ENCODE results near the gene SRGAP1. TPM values are rescaled to one million over a fixed set of nuclear protein-coding genes. Genes with fewer than 3 reads are reported as not detected.

Gene SRGAP1
- total and polyA plus RNA-seq, 2 donors from 2014 or later: 1.8 to 13.5 TPM

DNA sequence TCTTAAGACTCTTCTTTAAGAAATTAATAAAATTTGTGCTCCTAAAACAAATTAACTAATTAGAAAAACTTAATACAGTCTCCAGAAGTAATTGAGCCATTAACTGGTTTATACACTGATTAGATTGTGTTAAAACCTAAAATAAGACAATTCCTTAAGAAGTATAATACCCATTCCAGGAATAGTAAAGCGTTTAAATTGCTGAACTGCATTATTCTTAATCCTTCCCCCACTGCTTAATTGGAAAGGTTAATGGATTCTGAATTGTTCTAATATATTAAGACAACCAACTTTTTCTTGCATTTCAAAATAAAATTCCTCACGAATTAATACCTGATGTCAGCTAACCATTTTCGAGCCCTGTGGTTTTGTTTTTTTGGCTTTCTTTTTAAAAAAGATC is 249.2 kb downstream of the SRGAP1 start:
- peaks cover 0 to 4% (median 3%) of the 10 kb centered on the region in 3 donors for H3K4me1 ChIP-seq (ENCODE audit: control insufficient read depth in 2 of 3, insufficient read depth in 2 of 3, low read depth in 1 of 3, low read length in 3 of 3)
- no peak overlapping the region for H3K27ac ChIP-seq (ENCODE audit: low read depth in 2 of 2, low read length in 2 of 2)
- H3K36me3 ChIP-seq (ENCODE audit: control insufficient read depth in 2 of 3, insufficient read depth in 3 of 3, low read length in 3 of 3): no peaks in the 10 kb centered on the region
- H3K27me3 ChIP-seq (ENCODE audit: control insufficient read depth, insufficient read depth, low read length): no peaks in the 10 kb centered on the region
- DNase-seq (no peak), FAIRE-seq (no peak)
- TF ChIP-seq, protein P1, sequence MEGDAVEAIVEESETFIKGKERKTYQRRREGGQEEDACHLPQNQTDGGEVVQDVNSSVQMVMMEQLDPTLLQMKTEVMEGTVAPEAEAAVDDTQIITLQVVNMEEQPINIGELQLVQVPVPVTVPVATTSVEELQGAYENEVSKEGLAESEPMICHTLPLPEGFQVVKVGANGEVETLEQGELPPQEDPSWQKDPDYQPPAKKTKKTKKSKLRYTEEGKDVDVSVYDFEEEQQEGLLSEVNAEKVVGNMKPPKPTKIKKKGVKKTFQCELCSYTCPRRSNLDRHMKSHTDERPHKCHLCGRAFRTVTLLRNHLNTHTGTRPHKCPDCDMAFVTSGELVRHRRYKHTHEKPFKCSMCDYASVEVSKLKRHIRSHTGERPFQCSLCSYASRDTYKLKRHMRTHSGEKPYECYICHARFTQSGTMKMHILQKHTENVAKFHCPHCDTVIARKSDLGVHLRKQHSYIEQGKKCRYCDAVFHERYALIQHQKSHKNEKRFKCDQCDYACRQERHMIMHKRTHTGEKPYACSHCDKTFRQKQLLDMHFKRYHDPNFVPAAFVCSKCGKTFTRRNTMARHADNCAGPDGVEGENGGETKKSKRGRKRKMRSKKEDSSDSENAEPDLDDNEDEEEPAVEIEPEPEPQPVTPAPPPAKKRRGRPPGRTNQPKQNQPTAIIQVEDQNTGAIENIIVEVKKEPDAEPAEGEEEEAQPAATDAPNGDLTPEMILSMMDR (IDR thresholded peaks at IDR 0.05; ENCODE audit: borderline replicate concordance, extremely low read depth, insufficient read depth): no peak
- intact Hi-C loops (cut with DNase I): no loop called here
- no peaks in the 10 kb centered on the region for H3K9me3 ChIP-seq (ENCODE audit: control insufficient read depth in 2 of 3, insufficient read depth in 1 of 3, low read length in 3 of 3)
- H3K9ac ChIP-seq (ENCODE audit: low read length in 3 of 3): no peak overlapping the region
- H3K4me3 ChIP-seq (ENCODE audit: low read length in 3 of 3): no peak overlapping the region

DNA sequence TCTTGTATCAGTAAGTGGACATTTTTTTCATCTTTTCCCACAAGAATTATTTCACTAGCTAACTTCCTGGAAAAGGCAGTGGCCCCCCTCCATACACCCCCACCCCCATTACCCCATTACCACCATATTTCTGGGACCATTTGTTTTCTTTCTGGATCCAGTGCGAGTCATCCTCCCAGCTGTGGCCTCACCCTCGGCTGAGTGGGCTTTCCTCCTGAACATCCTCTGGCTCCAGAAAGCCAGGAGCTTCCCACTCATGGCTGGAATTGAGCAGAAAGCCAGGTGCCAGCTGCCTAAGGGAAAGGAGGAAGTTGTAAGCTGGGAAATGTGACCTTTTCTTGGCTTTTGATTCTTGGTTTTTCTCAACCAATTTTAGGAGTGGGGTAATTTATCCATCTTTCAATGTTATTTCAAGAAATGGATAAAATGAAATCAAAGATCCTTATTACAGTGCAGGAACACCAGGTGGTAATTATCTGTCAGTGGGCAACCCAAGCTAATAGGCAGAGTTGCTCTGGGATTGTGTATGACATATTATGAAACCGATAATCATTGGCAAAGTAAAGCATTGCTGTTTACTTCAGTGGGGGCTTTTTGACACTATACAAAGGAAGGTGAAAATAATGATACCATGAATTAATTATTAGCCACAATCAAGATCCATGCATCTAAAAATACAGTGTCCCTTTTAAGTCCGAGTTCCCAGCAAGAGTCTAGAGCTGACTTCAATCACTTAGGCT is 253.0 kb downstream of the SRGAP1 start:
- H3K27ac ChIP-seq (ENCODE audit: low read depth in 2 of 2, low read length in 2 of 2): no peak overlapping the region
- no peak for FAIRE-seq
- H3K9ac ChIP-seq (ENCODE audit: low read length in 3 of 3): no peak overlapping the region
- no peak overlapping the region for H3K4me3 ChIP-seq (ENCODE audit: low read length in 3 of 3)
- no peaks in the 10 kb centered on the region for H3K9me3 ChIP-seq (ENCODE audit: control insufficient read depth in 2 of 3, insufficient read depth in 1 of 3, low read length in 3 of 3)
- no peaks in the 10 kb centered on the region for H3K27me3 ChIP-seq (ENCODE audit: control insufficient read depth, insufficient read depth, low read length)
- no peak for DNase-seq
- no peaks in the 10 kb centered on the region for H3K4me1 ChIP-seq (ENCODE audit: control insufficient read depth in 2 of 3, insufficient read depth in 2 of 3, low read depth in 1 of 3, low read length in 3 of 3)
- H3K36me3 ChIP-seq (ENCODE audit: control insufficient read depth in 2 of 3, insufficient read depth in 3 of 3, low read length in 3 of 3): peaks cover 0 to 2% (median 0%) of the 10 kb centered on the region in 3 donors
- intact Hi-C loops (cut with DNase I): no loop called here
- TF ChIP-seq, protein P1 (IDR thresholded peaks at IDR 0.05; ENCODE audit: borderline replicate concordance, extremely low read depth, insufficient read depth): no peak

DNA sequence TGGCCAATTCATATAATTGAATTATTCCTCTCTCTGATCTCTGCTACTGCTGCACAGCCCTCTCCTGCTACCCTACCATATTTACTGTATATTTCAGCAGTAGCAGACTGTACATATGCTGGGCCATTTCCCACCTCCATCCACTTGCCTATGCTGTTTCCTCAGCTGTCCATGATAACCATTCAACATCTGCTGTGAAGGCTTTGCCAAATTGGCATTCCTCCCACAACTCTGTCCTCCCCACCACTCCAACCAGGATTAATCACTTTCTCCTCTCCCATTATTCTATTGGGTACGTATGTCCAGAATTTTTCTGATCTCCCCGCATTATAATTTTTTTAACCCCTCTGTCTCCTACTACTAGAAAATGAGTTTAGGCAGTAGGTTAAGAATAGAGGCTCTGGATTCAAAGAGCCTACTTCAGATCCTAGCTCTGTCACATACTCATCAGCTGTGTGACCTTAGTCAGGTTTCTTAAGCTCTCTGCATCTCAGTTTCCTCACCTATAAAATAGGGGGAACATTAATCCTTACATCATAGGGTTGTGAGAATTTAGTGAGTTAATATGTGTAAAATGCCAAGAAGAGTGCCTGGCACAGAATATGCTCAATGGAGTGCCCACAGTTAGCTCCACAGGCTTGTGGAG is 254.3 kb downstream of the SRGAP1 start:
- H3K4me3 ChIP-seq (ENCODE audit: low read length in 3 of 3): no peak overlapping the region
- no peaks in the 10 kb centered on the region for H3K9me3 ChIP-seq (ENCODE audit: control insufficient read depth in 2 of 3, insufficient read depth in 1 of 3, low read length in 3 of 3)
- FAIRE-seq: no peak
- H3K27me3 ChIP-seq (ENCODE audit: control insufficient read depth, insufficient read depth, low read length): no peaks in the 10 kb centered on the region
- no peak for DNase-seq
- H3K9ac ChIP-seq (ENCODE audit: low read length in 3 of 3): no peak overlapping the region
- no peak overlapping the region for H3K27ac ChIP-seq (ENCODE audit: low read depth in 2 of 2, low read length in 2 of 2)
- peaks cover 0 to 2% (median 0%) of the 10 kb centered on the region in 3 donors for H3K4me1 ChIP-seq (ENCODE audit: control insufficient read depth in 2 of 3, insufficient read depth in 2 of 3, low read depth in 1 of 3, low read length in 3 of 3)
- intact Hi-C loops (cut with DNase I): no loop called here
- peaks cover 0 to 2% (median 0%) of the 10 kb centered on the region in 3 donors for H3K36me3 ChIP-seq (ENCODE audit: control insufficient read depth in 2 of 3, insufficient read depth in 3 of 3, low read length in 3 of 3)
- TF ChIP-seq, protein P1 (IDR thresholded peaks at IDR 0.05; ENCODE audit: borderline replicate concordance, extremely low read depth, insufficient read depth): no peak

Measured in kidney (tissue), 14 donors.